OCI-M2 (cell line): ENCODE results near the gene SLC6A17.

Experiments
- DNase-seq: peaks from one replicate; lab custom pipeline; 2025; ENCODE audit not compliant: unreplicated experiment; lab: John Stamatoyannopoulos, UW

The SLC6A17 gene

DNA sequence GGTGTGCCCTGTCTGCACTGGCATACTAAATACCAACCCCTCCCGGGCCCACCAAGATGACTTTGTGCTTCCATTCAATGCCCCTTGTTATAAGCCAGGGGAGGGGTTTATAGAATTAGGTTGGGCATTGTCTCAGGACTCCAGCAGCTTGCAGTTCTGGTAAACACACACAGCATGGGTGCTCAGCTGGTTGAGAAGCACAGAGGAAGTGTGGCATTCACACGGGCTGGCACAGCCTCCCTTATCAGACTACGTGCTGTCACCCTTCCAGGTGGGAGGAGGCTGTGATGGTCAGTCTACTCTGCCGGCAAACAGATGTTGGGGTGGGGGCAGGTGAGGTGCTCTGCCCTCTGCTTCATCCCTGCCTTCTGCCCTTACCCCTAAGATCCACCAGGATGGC, 15.0 kb upstream of the SLC6A17 start:
- no peak for DNase-seq

DNA sequence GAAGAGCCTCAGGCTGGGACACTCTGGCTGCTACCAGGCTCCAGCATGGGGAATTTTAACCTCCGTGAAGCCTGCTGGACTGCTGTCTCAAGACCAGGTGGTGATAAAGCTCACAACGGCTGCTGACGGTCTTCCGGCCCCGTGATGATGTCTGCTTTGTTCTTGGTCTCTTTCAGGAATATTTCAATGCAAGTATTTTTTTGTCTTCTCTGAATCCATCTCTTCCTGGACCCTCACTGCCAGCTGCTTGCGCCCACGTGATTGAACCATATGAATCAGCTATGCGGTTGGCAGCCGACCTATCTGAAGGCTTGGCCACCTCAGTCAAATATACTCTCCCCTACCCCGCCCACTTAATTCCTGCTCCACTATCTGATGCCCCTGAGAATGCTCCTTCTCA, 14.6 kb upstream of the SLC6A17 start:
- DNase-seq, result no peak

DNA sequence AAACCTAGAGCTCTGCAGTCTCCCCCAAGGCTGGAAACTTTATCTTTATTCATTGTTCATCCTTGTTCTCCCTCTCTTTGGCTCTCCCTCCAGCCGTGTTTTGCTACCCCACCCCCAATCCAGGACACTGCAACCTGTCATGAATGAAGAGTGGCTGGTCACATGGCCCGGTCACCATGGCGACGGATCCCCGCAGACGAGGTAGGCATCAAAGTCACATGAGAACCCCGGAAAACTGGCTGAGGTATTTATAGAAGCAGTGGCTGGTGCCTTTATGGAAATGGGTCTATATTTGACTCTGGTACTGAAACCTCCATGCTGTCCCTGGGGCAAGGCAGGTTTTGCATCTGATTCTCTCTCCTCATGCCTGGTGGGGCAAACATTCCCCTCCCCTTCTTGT, 13.4 kb upstream of the SLC6A17 start:
- no peak for DNase-seq

DNA sequence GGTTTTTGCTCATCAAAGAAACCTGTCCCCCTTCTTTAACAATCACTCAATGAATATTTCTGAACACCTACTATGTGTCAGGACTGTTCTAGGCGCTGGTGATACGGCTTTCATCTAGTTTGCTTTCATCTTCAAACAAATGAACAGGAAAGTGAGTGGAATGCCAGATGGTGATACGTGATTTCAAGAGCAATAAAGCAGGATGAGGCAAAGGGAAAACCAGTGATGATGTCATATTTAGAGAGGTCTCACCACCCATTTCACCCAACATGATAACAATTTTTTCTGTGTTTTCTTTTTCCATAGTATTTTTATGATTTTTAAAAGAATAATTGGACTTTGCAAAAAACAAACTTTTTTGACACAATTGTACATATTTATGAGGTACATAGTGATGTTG, 11.3 kb upstream of the SLC6A17 start:
- DNase-seq, result no peak

DNA sequence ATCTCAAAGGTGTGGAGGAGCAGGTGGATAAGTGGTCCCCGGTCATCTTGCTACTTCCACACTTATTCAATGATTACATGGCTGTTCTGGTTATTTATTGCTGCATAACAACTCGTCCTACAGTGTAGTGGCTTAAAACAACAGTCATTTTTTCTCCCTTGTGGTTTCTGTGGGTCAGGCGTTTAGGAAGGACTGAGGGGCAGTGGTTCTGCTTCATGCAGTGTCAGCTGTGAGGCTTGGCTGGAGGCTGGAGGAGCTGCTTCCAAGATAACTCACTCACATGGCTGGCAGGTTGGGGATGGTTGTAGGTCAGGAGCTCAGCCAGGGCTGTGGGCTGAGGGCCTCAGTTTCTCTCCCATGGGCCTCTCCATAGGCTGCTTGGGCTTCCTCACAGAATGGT, 5.9 kb upstream of the SLC6A17 start:
- no peak for DNase-seq

DNA sequence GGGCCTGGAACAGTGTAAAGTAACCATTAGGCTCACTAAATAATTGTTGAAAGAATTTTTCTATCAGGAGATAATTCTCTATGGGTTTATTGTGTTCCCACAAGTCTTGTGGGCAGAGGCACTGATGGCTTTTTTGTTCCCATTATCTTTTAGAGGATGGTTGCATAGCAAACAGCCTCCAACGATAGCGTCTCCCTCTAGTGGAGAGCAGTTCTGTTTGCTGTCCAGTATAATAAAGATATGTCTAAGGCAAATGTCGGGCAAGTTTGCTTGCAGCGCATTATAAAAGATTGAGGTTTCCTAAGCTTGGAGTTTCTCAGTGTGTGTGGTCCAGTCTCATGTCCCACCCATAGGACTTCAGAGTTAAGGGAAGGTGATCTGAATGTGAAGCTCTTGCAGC, 1.3 kb upstream of the SLC6A17 start:
- DNase-seq, result no peak

DNA sequence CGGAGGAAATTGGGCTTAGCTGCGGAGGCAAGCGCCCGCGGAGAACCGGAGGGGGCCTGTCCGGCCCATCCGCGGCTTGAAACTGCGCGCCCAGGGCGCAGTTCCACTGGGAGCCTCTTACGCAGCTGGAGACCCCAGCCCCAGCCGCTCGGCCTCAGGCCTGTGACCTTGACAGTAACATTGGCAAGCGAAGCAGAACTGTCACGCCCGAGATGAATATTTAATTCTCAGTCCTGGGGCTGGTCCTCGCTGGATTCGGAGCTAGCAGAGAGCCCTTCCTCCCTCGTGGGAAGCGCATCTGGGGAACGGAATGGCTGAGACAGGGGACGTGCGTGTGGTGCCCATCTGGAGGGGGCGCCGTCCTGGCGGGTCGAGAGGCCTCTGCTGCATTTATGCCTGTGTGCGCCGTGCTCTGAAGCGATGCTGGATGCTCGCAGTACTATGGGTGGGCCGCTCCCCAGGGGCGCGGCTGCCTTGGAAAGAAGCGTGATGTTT, 928 bp downstream of the SLC6A17 start:
- no peak for DNase-seq

DNA sequence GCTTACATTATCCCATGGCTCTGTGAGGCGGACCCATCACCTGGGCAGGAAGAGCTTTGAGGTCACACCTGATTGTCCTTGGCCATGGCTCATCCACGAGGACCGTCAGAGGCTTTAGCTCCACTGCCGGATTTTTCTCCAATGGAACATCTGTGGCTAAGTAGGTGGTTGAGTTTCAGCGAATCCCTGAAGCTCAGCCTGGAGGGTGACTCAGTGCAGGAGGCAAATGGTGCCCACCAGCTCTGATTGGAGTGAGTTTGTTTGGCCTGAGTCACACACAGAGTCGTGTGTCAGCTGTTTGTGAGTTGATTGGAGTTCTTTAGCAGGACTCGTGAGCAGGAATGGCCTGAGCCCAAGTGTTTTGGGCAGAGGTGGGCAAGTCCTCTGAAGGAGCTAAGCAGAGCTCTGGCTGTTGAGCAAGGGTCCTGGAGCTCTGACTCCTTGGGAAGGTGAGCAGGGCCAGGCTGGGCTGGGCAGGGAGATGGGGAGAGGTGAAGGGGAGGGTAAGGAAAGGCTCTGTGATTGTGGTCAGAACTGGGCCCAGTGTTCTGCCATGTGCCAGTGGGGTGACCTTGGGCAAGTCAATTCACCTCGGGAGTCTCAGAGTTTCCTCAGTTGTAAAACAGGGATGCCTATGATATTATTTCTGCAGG, 2.0 kb downstream of the SLC6A17 start:
- DNase-seq, result no peak

DNA sequence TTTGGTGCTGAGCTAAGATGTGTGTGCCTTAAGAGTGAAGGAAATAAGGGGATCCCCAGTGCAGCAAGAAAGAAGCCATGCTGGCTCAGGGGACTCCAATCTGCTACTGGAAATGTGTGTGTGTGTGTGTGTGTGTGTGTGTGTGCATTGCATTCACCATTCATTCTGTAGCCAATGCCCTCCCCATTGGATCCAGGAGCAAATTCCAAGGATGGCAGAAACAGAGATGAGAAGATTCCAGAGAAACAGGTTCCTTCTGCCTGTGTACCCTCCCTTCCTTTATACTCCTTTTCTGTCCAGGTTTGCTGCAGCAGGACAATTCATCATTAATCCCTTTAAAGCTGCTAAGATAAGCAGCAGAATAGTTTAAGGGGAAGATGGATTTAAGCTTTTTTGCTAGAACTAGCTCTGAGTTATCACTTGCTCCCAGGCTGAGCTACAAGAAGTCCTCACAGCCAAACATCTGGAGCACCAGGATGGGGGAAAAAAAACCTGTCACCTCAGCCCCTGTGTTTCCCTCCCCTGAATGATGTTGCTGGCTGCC, 3.2 kb downstream of the SLC6A17 start:
- DNase-seq, result no peak

DNA sequence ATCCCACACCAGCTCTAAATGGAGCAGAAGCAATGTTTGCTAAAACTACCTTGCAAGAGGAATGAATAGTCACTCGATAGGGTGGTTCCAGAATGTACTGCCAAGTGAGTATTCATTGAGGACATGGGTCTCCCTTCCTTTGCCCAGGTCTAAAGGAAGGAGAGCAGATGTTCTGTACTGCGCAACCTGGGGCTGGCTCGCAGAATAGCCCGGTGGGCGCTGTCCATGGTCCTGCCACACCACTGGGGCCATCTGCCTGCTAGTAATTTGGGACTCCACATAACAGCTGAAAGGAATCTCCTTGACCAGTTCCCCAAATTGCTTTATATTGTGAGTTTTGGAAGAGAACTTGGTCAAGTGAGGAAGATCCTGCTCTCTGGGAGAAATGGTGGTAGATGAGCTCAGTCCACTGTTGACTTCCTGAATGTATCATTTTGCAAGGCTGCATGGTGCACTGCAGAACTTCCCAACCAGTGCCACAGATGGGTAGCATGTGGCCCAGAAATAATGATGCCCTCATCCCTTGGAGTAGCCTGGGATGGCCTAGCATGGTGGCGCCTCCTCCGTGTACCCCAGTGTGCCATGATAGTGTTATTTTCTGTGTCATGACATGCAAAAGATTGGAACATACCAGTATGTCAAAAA, 5.7 kb downstream of the SLC6A17 start:
- DNase-seq, result peak; percentile 2

DNA sequence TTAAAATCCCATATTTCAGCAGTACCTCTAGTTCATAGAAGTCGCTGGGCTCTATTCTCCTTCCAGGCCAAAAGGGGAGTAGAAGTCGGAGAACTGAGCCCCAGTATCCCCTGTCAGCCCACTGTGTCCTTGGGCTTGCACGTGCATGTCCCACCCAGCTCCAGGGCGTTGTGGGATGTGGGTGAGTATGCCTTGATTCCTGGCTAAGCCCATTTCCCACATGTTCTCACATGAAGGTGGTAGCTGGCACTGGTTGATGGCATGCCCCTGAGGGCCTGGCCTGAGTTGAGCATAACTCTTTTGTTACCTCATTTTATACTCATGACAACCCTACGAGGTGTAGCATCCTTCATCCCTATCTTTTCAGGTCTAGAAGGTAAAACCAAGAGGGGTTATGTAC, 8.0 kb downstream of the SLC6A17 start:
- DNase-seq, result no peak

DNA sequence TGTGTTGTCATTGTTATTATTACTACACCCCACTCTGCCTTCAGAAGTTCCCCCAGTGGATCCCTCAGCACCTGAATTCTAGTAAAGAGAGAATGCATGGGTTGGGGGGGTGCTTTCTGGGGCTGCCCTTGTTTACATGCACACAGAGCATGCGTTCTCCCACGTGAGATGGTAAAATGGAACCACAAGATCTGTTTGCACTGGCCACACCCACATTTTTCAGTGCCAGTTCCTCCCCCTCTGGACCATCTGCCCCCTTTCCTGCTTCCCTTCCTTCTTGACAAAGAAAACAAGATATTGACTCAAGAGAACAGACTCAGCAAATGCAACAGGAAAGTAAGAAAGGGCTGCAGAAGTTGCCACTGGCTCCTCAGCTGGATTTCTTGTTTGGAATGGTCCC, 8.9 kb downstream of the SLC6A17 start:
- no peak for DNase-seq

DNA sequence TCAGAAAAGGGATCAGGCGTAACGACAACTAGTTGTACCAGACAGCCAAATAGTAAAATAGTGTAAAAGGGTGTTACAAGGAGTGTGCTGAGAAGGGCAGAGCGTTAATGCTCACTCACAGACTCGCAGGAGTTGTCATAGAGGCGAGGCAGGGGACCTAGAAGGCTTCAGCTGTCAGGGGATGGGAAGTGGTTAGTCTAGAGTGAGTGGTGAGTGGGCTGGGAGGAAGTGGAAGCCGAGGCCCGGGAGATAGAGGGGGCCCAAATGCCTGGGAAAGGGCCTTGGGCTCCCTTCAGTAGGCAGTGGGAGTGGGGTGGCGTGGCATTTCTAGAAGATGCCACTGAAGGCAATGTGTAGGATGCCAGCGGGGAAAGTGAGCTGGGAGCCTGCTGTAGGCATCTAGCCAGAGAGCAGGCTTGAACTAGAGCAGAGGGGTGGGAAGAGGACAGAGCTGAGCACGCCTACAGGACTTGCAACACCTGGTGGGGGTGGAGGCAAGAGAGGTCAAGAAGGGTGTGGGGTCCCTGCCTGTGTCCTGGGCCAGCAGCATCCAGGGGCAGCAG, 10.3 kb downstream of the SLC6A17 start:
- no peak for DNase-seq

DNA sequence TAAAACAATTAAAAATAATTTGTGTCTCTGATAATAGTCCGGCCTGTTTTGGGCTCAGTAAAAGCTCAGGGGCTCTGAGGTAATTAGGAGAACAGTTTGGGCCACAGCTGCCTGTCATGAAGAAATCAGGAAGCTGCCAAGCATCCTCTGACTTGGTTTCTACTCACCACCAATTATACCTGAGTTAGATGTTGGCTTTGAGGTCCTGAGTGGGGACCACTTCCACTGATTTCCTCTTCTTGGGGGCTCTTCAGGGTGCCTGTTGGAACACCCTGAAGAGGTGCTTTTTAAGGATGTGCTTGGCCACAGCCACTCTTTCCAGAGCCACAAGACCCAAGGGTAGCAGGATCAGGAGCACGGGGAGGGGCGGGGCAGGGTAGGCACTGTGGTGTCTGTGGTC, 10.9 kb downstream of the SLC6A17 start:
- no peak for DNase-seq

DNA sequence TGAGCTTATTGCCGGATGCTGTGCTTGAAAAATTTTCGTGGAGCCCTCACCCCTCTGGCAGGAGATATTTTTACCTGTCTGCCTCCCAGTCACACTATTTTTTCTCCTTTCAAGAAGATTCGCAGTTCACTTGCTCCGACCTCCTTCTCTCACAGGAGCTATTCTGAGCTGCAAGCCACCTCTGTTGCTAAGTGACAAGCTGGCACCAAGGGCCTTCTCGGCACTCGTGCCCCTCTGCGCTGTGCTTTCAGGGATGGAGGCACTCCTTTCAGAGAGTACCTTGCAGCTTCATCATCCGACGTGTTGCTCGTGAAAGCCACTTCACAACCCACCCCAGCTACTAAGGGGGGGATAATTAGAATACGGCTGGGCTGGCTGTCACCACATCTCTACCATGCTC, 11.6 kb downstream of the SLC6A17 start:
- no peak for DNase-seq

DNA sequence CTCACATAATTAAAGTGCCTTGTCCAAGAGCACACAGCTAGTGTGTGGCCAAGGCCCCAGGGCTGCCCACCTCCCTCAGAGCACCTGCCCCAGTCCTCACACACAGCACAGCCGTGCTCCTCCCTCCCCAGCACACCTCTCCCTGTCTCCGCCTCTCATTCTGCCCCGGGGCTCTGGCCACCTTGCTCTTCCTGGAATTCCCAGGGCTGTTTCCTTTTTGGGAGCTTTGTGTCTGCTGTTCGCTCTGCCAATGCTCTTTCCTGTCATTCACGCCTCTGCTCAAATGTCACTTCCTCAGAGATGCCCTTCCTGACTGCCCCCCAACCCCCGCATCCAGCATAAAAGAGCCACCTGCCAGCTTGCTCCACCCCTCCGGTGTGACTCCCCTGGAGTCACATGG, 13.3 kb downstream of the SLC6A17 start:
- DNase-seq, result no peak

DNA sequence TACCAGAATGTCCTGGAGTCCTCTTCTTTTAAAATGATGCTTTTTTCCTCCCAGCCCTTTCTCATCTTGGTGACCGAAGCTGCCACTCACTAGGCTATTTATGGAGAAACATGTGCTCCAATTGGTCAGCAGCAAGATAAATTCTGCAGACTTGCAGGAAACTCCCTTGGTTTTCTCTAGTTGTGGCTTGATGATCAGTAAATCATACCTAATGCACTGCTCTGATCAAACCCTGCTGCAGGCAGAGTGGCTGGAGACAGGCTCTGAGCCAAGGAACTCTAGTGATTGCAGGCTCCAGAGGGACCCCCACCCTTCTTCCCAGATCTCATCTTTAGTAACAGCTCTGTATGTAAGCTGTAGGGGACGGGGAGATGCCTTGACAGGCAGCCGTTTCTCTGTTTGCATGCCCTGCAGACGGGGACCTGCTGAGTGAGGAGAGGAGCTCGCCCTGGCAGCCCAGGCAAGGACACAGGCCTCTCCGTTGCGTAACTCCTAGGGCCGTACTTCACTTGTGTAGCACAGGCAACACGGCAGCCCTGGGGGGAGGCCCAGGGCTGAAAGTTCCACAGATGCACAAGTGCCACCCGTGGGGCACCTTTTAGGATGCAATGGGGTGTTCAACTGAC, 14.5 kb downstream of the SLC6A17 start:
- no peak for DNase-seq

DNA sequence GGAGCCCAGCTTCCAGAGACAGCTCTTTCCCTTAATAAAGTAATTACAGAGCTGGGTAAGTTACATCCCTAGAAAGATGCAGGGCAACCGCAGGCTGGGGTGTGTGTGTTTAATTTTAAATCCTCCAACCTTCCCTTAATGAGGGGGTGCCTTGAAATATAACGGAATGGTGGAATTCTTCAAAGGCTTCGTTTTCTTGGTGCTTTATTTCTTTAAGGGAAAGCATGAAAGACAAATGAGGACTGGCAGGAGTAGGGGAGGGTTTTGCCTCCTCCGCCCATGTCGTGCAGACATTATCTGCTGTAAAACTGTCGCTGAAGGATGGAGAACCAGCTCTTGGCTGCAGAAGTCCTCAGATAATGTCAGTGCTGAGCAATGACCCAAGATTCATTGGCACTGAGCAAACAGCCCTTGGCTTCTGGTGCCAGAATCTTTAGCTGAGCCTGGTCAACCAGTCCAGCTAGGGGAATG, 15.5 kb downstream of the SLC6A17 start:
- DNase-seq, result no peak

DNA sequence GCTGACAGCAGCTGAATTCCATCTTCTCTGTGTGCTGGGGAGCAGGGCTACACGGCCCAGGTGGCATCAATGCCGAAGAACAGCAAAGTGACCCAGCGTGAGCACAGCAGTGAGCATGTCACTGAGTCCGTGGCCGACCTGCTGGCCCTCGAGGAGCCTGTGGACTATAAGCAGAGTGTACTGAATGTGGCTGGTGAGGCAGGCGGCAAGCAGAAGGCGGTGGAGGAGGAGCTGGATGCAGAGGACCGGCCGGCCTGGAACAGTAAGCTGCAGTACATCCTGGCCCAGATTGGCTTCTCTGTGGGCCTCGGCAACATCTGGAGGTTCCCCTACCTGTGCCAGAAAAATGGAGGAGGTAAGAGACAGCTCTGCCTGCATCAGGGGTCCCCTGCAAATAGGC, 16.6 kb downstream of the SLC6A17 start:
- no peak for DNase-seq

DNA sequence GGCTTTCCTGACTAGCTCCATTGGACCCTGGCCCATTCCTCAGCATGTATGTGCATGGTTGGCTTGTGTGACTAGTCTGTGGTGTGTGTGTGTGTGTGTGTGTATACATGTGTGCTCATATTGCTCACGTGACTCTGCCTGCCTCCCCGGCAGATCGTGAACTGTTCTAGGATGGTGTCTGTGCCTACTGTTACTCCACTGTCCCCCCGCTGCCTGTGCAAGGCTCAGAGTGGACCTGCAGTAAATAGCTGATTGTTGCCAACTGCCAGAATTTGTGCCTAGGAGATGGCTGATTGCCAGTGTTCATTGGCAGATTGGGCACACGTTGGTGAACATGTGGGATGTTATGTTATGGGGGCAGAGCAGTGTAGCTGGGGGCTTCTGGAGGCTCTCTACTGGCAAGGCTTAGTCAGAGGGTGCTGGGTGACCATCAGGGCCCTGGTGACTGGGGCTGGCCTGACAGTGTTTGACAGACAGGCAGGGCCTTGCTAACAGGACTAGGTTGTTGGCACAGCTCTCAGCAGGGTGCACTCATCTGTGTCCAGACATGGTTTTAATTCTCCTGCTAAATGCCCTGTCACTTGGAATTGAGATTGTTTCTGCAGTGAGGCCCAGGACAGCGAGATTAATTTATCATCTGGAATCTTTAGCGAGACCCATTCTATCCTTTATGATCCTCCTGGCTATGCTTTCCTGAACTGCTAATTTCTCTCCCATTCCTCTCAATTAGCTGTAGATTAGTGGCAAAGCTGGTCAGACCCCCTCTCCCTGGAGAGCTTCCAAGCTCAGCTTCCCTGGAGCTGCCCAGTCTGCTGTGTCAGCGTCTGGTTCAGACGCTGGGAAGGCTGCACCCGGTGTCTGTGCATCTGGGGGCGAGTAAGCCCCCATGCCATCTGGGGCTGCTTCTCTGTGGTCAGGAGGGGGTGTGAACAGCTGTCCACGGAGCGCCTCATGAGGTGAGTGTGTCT, 20.8 kb downstream of the SLC6A17 start:
- no peak for DNase-seq

DNA sequence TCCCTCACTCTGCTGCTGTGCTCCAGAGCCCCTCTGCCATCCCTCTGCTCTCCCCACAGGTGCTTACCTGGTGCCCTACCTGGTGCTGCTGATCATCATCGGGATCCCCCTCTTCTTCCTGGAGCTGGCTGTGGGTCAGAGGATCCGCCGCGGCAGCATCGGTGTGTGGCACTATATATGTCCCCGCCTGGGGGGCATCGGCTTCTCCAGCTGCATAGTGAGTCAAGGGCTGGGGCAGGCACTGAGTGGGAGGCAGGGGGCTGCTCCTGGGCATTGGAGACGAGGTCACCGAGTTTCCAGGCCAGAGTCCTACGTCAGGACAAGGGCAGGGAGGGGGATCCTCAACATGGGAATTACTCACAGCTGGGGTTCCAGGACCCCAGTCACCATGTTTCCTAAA, 21.7 kb downstream of the SLC6A17 start:
- DNase-seq, result no peak
